Cardiac septum (tissue), 1 donor: Measurements from ENCODE around the gene OLFML3. TPM values are rescaled to one million over a fixed set of nuclear protein-coding genes. Genes with fewer than 3 reads are reported as not detected.
"Not testable (repeated sequence)": the region's sequence is repeated elsewhere in the genome, so short reads cannot be mapped to it uniquely, and the experiment has no call there.

Experiments used
- DNase-seq: peaks from one replicate; pipeline ENCODE4 v3.0.0-alpha.2; 2020; ENCODE audit warnings: low spot score
- intact Hi-C: fragments of 100-400 bp; cut with DNase I; formaldehyde crosslinking; loops from one replicate; pipeline ENCODE4 v1.14.0; 2022
- total RNA-seq: library from RNA; stranded (reverse); fragmentation: NEBNext Ultra II Directional; extraction: Animal tissue kit (Norgen Biotek cat#: 25700); gene quantifications from one replicate; pipeline ENCODE4 v1.2.1, GENCODE V29; 2021
- donor health status: DM: no; HTN: no; CAD: no.

OLFML3 gene
- total RNA-seq, 1 donor from 2014 or later: 8.2 TPM

DNA sequence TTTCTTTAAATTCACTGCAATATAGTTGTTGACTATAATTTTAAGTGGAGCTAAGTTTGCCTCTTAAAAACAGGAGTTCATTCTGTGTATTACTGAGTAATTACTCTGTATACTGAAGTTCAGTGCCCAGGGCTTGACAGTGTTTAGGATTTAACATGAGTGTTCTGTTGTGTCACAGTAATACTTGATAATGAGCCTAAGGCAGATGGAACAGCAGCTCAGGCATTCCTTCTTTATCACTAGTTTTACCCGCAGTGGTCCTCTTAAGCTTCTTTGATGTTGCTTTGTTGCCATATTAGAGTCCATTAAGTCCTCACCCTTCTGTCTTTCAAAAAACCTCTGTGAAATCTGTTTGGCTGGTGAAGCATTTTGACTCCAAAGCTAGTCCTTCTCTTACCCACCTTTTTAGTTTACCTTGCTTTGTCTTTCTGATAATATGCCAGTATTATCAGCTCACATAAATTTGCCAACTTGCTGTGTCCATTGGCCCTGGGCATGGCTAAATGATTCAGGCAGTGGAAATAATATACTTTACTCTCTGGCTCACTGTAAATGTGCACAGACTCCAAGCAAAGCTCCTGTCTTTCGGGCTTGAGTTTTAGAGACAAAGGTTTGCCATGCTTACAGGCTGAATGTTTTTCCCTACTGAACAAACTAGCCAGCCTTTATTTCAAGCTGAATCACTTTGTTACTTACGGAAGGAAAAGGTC, 32.4 kb upstream of the OLFML3 start:
- intact Hi-C loops: loop anchor here (5.0 kb wide), 1 partner anchor 45 kb away; the partner anchor contains the start of gene AP4B1
- DNase-seq: no peak

DNA sequence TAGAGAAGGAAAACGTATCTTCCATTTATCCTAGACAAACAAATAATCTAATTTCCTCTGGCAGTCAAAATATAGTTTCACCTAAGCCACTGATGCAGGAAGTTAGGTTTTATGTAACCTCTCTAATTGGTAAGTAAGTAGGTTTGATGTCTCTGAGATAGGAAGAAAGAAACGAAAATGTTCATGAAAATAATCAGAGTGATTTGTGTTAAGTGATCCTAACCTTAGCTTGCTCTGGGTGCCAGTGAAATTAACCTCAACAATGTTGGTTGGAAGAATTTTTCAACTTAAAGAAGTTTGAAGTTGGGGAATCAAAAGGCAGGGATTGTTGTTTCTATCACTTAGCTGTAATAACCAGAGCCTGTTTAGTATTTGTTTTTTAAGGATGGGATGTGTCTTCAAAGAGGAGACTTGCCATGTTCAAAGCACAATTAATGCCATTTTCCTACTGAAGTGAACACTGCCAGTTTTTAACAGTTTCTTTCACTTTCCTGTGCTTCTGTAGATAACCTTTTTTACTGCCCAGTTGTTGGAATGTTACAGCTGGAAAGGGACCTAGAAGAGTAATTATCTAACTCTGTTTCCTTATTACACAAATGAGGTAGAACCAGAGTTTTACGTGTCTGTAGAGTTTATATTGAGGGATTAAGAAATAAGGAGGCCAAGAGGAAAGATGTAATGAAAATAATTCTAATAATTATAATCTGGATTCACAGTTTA, 31.7 kb upstream of the OLFML3 start:
- DNase-seq: no peak
- intact Hi-C loops: loop anchor here (5.0 kb wide), 1 partner anchor 45 kb away; the partner anchor contains the start of gene AP4B1

DNA sequence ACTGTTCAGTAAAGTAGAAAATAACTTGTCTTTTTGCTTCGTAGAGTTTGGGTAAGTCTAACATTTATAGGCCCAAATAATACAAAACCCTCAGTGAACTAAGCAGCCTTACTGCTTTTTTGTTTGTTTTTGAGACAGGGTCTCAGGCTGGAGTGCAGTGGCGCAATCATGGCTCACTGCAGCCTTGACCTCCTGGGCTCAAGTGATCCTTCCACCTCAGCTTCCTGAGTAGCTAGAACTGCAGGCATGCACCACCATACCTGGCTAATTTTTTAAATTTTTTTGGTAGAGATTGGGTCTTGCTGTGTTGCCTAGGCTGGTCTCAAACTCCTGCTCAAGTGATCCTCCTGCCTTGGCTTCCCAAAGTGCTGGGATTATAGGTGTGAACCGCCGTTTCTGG, 31.1 kb upstream of the OLFML3 start:
- not testable (repeated sequence) for DNase-seq
- intact Hi-C loops: loop anchor here (5.0 kb wide), 1 partner anchor 46 kb away; the partner anchor contains the start of gene AP4B1

DNA sequence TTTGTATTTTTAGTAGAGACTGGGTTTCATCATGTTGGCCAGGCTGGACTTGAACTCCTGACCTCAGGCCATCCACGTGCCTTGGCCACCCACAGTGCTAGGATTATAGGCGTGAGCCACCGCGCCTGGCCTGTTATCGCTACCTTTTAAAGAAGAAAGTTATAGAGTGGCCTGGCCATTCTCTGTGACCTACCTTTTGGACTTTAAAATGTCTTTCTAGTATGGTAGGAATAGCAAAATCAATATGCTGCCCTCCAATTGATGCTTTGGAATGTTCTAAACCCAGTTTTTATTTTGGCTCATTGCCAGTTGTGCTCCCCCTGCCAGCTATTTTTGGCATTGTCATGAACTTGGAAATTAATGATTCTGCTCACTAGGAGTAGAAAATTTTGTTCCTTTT, 30.3 kb upstream of the OLFML3 start:
- intact Hi-C loops: loop anchor here (5.0 kb wide), 1 partner anchor 47 kb away; the partner anchor contains the start of gene AP4B1
- no peak for DNase-seq

DNA sequence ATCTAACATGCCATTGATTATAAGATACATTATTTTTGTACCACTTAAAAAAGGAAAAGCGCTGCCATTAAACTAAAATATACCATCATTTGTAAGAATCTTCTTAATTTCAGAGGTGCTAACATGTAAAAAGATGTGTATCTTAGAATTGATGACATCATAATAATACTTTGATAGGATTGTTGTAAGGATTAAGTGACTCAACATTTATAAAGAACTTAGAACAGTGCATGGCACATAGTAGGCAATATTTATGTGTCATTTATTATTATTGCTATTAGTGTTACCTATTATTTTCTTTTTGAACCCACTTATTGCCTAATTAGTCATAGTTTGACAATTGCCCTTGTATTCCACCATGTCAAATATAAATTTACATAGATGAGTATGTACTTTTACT, 28.4 kb upstream of the OLFML3 start:
- DNase-seq: no peak
- intact Hi-C loops: no loop called here

DNA sequence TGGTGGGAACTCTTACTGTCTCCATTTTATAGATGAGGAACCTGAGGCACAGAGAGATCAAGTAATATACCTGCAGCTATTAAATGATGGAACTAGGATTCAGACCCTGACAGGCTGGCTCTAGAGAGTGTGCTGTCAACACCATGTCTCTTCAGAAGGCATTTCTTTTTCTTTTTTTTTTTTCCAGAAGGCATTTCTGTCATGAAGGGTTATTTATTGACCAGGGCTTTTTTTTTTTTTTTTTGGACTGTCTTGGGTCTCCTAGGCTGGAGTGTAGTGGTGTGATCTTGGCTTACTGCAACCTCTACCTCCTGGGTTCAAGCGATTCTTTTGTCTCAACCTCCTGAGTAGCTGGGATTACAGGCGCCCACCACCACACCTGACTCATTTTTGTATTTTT, 27.6 kb upstream of the OLFML3 start:
- intact Hi-C loops: no loop called here
- DNase-seq: no peak

DNA sequence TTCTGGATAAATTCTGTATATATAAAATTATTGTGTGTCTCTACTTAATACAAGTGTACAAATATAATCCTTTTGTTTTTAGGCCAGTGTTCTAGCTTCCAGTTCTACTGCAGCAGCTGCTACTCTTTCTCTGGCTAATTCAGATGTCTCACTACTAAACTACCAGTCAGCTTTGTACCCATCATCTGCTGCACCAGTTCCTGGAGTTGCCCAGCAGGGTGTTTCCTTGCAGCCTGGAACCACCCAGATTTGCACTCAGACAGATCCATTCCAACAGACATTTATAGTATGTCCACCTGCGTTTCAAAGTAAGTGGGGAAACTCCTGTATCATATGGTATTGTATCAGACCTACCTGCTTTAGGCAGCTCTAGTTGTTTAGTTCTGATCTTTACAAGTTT, 21.3 kb upstream of the OLFML3 start:
- DNase-seq: no peak
- intact Hi-C loops: no loop called here

DNA sequence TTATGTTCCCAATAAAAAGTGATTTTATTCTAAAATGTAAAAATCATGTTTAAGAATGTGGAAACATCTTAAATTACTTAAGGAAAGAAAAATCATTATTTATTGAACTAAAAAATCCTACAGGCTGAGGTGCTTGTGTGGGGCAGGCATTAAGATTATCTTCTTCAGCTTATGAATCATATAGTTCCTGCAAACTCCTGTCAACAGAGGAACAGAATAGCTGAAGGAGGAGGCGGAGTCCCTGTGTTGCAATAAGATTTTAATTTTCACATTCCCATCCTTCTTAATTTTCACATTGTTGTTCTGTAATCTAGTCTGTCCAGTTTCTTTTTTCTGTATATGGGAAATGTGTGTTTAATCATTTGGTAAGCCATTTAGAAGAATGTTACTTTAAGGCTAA, 20.6 kb upstream of the OLFML3 start:
- no peak for DNase-seq
- intact Hi-C loops: no loop called here

DNA sequence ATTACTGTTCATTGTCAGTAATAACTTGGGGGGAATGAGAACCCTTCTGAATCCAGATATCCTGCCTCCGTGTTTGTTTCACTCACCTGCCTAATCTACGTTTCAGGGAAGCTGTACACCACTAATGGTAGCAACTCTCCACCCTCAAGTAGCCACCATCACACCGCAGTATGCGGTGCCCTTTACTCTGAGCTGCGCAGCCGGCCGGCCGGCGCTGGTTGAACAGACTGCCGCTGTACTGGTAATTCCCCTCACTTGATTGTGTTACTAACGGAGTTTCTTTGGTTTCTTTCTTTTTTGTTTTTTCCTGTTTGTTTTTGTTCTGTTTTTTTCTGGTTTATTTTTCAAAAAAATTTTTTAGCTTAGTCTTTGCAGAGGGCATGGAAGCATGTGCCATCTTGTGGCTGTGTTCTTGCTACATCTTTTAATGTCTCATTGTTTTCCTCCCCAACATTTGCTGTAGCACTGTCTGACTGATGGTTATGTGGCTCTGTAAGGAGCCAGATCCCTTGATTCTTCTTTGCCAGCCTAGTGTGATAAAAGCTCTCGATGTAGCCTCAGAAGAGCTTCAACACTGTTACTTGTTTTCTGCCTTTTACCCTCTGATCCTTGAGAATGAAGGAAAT, 15.9 kb upstream of the OLFML3 start:
- intact Hi-C loops: no loop called here
- no peak for DNase-seq

DNA sequence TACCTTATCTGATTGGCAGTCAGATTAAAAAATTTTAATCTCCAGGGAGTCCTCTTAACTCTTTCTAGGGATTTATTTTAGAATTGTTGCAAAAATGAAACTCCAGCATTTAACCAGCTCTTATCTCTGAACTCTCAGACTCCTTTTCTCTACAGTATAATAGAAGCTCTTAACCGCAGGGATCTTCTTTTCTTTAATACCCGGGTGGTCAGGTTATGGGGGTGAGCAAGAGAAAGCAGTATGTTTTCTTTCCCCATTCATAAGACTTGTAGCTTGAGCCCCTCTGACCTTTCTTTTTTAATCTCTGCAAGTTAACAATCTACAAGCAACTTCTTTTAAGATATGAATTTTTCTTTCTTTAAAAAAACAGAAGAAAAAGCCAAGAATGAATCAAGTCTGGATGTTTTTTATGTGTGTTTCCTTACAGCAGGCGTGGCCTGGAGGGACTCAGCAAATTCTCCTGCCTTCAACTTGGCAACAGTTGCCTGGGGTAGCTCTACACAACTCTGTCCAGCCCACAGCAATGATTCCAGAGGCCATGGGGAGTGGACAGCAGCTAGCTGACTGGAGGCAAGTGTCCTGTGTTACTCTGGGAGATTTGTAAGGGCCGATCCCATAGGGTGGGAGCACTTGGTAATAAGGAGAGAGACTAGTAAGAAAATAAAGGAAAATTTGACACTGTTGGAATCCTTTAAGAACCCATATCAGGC, 13.4 kb upstream of the OLFML3 start:
- intact Hi-C loops: no loop called here
- no peak for DNase-seq

DNA sequence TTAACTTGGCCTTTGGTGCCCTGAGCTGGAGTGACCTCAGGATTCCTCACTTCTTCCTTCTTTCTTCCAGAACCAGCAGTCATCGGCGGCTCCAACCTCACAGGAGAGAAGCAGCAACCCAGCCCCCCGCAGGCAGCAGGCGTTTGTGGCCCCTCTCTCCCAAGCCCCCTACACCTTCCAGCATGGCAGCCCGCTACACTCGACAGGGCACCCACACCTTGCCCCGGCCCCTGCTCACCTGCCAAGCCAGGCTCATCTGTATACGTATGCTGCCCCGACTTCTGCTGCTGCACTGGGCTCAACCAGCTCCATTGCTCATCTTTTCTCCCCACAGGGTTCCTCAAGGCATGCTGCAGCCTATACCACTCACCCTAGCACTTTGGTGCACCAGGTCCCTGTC, 6.3 kb upstream of the OLFML3 start:
- intact Hi-C loops: loop anchor here (10.0 kb wide), 1 partner anchor 582 kb away; no protein-coding TSS in a partner anchor
- no peak for DNase-seq

DNA sequence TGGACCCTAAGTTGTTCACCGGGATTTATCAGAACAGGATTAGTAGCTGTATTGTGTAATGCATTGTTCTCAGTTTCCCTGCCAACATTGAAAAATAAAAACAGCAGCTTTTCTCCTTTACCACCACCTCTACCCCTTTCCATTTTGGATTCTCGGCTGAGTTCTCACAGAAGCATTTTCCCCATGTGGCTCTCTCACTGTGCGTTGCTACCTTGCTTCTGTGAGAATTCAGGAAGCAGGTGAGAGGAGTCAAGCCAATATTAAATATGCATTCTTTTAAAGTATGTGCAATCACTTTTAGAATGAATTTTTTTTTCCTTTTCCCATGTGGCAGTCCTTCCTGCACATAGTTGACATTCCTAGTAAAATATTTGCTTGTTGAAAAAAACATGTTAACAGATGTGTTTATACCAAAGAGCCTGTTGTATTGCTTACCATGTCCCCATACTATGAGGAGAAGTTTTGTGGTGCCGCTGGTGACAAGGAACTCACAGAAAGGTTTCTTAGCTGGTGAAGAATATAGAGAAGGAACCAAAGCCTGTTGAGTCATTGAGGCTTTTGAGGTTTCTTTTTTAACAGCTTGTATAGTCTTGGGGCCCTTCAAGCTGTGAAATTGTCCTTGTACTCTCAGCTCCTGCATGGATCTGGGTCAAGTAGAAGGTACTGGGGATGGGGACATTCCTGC, 3.9 kb upstream of the OLFML3 start:
- intact Hi-C loops: loop anchor here (5.0 to 10.0 kb wide), 2 partner anchors 242 to 579 kb away; no protein-coding TSS in a partner anchor
- no peak for DNase-seq

DNA sequence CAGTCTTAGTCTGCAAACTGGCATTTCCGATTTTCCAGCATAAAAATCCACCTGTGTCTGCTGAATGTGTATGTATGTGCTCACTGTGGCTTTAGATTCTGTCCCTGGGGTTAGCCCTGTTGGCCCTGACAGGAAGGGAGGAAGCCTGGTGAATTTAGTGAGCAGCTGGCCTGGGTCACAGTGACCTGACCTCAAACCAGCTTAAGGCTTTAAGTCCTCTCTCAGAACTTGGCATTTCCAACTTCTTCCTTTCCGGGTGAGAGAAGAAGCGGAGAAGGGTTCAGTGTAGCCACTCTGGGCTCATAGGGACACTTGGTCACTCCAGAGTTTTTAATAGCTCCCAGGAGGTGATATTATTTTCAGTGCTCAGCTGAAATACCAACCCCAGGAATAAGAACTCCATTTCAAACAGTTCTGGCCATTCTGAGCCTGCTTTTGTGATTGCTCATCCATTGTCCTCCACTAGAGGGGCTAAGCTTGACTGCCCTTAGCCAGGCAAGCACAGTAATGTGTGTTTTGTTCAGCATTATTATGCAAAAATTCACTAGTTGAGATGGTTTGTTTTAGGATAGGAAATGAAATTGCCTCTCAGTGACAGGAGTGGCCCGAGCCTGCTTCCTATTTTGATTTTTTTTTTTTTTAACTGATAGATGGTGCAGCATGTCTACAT, 2.5 kb upstream of the OLFML3 start:
- DNase-seq: no peak
- intact Hi-C loops: loop anchor here (5.0 to 10.0 kb wide), 2 partner anchors 241 to 578 kb away; no protein-coding TSS in a partner anchor

DNA sequence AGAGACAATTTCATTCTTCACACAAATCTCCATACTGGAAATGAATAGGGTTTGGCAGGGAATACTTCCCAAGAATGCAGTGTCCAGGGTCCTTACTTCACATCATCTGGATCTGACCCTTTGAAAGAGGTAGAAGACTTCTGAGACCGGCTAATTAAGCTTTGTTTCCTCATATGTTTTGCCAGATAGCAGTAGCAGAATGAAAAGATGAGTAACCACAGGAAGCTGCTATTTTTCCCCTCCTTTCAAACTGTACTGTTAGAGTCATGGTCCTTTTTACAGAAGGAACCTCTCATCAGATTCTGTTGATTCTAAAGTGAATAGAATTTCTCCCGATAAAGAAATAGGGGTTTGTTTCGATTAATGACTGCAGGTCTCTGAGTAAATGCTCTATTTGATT, 1.4 kb upstream of the OLFML3 start:
- DNase-seq: no peak
- intact Hi-C loops: loop anchor here (5.0 to 10.0 kb wide), 2 partner anchors 239 to 577 kb away; no protein-coding TSS in a partner anchor

DNA sequence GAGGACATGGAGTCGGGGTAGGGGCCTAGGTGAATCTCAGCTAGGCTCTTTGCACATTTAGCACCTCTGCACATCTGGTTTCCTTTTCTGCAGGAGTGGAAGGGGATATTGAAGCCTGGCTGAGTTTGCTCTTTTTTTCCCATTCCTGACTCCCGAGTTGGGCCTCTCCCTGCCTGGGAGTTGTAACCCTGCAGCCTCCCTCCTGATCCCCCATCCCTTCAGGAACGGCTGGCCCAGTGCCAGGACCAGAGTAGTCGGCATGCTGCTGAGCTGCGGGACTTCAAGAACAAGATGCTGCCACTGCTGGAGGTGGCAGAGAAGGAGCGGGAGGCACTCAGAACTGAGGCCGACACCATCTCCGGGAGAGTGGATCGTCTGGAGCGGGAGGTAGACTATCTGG, 836 bp downstream of the OLFML3 start:
- intact Hi-C loops: no loop called here
- no peak for DNase-seq

DNA sequence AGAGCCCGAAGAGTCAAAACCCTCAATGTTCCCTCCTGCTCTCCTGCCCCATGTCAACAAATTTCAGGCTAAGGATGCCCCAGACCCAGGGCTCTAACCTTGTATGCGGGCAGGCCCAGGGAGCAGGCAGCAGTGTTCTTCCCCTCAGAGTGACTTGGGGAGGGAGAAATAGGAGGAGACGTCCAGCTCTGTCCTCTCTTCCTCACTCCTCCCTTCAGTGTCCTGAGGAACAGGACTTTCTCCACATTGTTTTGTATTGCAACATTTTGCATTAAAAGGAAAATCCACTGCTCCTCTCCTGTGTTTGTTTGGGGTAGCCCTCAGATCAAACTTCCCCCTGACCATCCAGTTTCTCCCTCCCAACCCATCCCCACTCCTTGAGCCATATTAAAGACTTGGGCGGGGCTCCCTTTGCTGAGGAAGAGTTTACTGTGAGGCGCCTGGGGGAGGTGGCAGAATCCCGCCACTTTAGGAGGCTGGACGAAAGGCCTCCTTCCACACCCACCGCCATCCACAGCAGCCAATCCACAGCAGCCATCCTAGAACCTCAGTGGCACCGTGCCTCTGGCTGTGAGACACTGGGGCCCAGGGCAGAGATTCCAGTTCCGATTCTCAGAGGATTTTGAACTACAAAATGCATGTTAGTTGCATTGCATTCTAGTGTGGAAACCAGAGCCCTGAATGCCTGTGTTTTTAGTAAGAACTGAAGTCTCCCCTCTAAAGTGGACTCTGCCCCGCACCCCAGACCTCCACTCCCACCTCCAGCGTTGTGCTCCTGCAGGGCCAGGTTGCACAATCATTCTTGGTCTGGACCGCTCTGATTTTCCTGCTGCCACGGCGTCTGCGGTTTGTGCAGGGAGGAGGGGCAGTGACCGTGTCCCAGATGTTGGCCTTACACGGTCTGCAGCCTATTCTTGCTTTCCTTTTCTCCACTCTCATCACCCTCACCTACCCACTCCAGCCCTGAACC, 3.0 kb downstream of the OLFML3 start:
- DNase-seq: no peak
- intact Hi-C loops: no loop called here

DNA sequence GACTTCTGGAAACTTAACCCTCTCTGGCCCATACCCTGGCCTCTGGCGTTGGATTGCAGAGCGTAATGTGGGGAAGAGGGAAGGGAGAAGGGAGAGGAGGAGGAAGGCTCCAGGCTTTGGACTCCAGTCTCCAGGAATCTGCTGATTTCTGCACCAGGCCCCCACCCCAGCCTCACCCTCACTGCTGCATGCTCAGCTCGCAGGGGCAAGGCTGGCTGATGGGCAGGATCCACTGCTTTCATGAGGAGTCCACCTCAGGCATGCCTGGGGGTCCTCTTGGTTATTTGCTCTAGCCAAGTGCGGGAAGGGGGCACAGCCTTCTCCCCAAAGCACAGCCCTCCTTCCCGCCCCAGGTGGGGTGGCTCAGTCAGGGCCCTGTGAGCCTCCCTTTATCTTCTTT, 3.7 kb downstream of the OLFML3 start:
- intact Hi-C loops: no loop called here
- DNase-seq: no peak

DNA sequence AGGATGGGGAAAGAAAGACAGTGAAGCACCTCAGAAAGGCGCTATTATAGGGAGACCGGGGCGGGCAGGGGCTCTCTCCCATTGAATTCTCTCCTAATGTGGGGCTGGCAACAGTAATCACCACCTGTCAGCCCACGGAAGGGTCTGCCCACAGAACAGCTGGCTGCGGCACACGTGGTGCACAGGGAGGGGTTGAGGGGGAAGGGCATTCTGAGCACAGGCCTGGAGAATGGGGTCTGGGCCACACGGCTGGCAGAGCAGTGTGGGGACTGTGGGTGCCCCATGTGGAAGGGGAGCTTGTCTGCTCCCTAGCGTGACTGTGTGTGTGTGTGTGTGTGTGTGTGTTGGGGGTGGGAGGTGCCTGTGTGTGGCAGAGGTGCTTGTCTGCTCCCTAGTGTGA, 4.1 kb downstream of the OLFML3 start:
- intact Hi-C loops: no loop called here
- DNase-seq: no peak
